Hepatocyte (in vitro differentiated cells): Measurements from ENCODE around the gene OLFML1. TPM values are rescaled to one million over a fixed set of nuclear protein-coding genes. Genes with fewer than 3 reads are reported as not detected.
A peak's percentile ranks its signal among the peaks of the same experiment; 100 is the strongest.

Source experiments
- DNase-seq: peaks from one replicate; pipeline ENCODE4 v3.0.0-alpha.2; 2016; ENCODE audit warnings: low spot score
- H2AFZ ChIP-seq: fragments of 200-600 bp; sonication (generic); 2 replicates; pipeline ENCODE4 v1.6.0; 2016; ENCODE audit warnings: antibody characterized with exemption, mild to moderate bottlenecking
- H3K27ac ChIP-seq: fragments of 200-600 bp; sonication (generic); 2 replicates; pipeline ENCODE4 v1.5.1; 2016; ENCODE audit warnings: mild to moderate bottlenecking
- H3K27me3 ChIP-seq: fragments of 200-600 bp; sonication (generic); 2 replicates; pipeline ENCODE4 v1.6.1; 2016
- H3K36me3 ChIP-seq: fragments of 200-600 bp; sonication (generic); replicated peaks from 2 replicates; pipeline ENCODE4 v1.5.1; 2016; ENCODE audit warnings: low read depth; ENCODE audit not compliant: insufficient read depth
- H3K4me1 ChIP-seq: fragments of 200-600 bp; sonication (generic); 2 replicates; pipeline ENCODE4 v1.5.1; 2016; ENCODE audit warnings: mild to moderate bottlenecking, moderate library complexity; ENCODE audit not compliant: insufficient read depth
- H3K4me2 ChIP-seq: fragments of 200-600 bp; sonication (generic); 2 replicates; pipeline ENCODE4 v1.6.0; 2016
- H3K4me3 ChIP-seq: fragments of 200-600 bp; sonication (generic); 2 replicates; pipeline ENCODE4 v1.5.1; 2016; ENCODE audit warnings: mild to moderate bottlenecking
- H3K79me2 ChIP-seq: fragments of 200-600 bp; sonication (generic); 2 replicates; pipeline ENCODE4 v1.6.0; 2017; ENCODE audit warnings: mild to moderate bottlenecking
- H3K9me2 ChIP-seq: fragments of 200-600 bp; sonication (generic); replicated peaks from 2 replicates; pipeline ENCODE4 v1.6.0; 2017; ENCODE audit warnings: mild to moderate bottlenecking; ENCODE audit not compliant: insufficient read depth
- H3K9me3 ChIP-seq: fragments of 200-600 bp; sonication (generic); 2 replicates; pipeline ENCODE4 v1.5.1; 2016; ENCODE audit warnings: low read depth, mild to moderate bottlenecking
- H4K20me1 ChIP-seq: fragments of 200-600 bp; sonication (generic); 2 replicates; pipeline ENCODE4 v1.6.0; 2016; ENCODE audit warnings: mild to moderate bottlenecking; ENCODE audit not compliant: insufficient read depth, poor library complexity, severe bottlenecking
- EZH2 ChIP-seq: fragments of 200-600 bp; sonication (generic); IDR thresholded peaks from 2 replicates; pipeline ENCODE4 v1.6.1; 2016; ENCODE audit warnings: antibody characterized with exemption, mild to moderate bottlenecking, borderline replicate concordance
- EZH2phosphoT487 ChIP-seq: fragments of 200-600 bp; sonication (generic); IDR thresholded peaks from one replicate; pipeline ENCODE4 v1.6.1; 2018; ENCODE audit warnings: antibody characterized with exemption, mild to moderate bottlenecking, low read depth, moderate library complexity; ENCODE audit not compliant: unreplicated experiment, severe bottlenecking
- WGBS: methylation state at CpG from one replicate; pipeline ENCODE4 v1.1.6; 2016; ENCODE audit warnings: low lambda C conversion rate; ENCODE audit errors: missing lambda C conversion rate; 5-methylcytosine and 5-hydroxymethylcytosine counted together
- polyA plus RNA-seq: library from polyadenylated mRNA; unstranded; fragments of >200 nt; fragmentation: Nextera tagmentation; extraction: Ambion mirVana; gene quantifications from 2 replicates; pipeline ENCODE4 v1.2.1, GENCODE V29; 2016
- total RNA-seq: library from RNA; depleted of rRNA; stranded (reverse); fragments of >200 nt; gene quantifications from 2 replicates; pipeline ENCODE4 v1.2.3, GENCODE V29; 2014
- TF ChIP-seq, protein P1 (sequence below): fragments of 200-600 bp; sonication (generic); IDR thresholded peaks from 2 replicates; pipeline ENCODE4 v1.5.1; 2016; ENCODE audit warnings: antibody characterized with exemption, mild to moderate bottlenecking; ENCODE audit not compliant: poor library complexity

Gene OLFML1
- total and polyA plus RNA-seq, 2 experiments from 2014 or later: 9.3 to 10.9 TPM

DNA sequence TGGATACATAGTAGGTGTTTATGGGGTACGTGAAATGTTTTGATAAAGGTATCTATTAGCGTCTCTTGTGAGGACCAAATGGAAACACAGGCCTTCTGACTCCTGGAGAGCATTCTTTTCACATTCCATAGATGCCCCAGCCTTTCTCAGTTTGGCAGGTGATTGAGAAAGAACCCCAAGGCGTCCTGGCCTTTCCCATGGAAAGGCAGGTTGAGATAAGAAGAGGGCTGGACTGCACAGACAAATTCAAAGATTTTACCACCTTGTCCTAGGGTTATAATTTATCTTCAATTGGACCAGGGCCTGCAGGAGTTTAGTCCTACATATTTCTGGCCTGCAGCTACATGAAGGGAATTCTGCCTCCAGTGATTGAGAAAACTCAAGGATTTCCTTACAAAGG, 661 bp upstream of the OLFML1 start:
- no peaks in the 10 kb centered on the region for H3K36me3 ChIP-seq
- no peak for TF ChIP-seq EZH2
- TF ChIP-seq EZH2phosphoT487: no peak
- TF ChIP-seq, protein P1, sequence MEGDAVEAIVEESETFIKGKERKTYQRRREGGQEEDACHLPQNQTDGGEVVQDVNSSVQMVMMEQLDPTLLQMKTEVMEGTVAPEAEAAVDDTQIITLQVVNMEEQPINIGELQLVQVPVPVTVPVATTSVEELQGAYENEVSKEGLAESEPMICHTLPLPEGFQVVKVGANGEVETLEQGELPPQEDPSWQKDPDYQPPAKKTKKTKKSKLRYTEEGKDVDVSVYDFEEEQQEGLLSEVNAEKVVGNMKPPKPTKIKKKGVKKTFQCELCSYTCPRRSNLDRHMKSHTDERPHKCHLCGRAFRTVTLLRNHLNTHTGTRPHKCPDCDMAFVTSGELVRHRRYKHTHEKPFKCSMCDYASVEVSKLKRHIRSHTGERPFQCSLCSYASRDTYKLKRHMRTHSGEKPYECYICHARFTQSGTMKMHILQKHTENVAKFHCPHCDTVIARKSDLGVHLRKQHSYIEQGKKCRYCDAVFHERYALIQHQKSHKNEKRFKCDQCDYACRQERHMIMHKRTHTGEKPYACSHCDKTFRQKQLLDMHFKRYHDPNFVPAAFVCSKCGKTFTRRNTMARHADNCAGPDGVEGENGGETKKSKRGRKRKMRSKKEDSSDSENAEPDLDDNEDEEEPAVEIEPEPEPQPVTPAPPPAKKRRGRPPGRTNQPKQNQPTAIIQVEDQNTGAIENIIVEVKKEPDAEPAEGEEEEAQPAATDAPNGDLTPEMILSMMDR: no peak
- peaks cover 4% of the 10 kb centered on the region for H3K4me1 ChIP-seq
- no peaks in the 10 kb centered on the region for H4K20me1 ChIP-seq
- 53% methylated on average over 3 of the region's 3 CpGs for WGBS
- H3K4me2 ChIP-seq: peak overlapping the region; percentile 70
- H3K4me3 ChIP-seq: no peak overlapping the region
- H3K27me3 ChIP-seq: no peaks in the 10 kb centered on the region
- no peaks in the 10 kb centered on the region for H3K9me3 ChIP-seq
- peak overlapping the region; percentile 70 for H3K27ac ChIP-seq
- no peak for DNase-seq
- H3K9me2 ChIP-seq: no peaks in the 10 kb centered on the region
- no peak overlapping the region for H2AFZ ChIP-seq
- peaks cover 6% of the 10 kb centered on the region for H3K79me2 ChIP-seq

DNA sequence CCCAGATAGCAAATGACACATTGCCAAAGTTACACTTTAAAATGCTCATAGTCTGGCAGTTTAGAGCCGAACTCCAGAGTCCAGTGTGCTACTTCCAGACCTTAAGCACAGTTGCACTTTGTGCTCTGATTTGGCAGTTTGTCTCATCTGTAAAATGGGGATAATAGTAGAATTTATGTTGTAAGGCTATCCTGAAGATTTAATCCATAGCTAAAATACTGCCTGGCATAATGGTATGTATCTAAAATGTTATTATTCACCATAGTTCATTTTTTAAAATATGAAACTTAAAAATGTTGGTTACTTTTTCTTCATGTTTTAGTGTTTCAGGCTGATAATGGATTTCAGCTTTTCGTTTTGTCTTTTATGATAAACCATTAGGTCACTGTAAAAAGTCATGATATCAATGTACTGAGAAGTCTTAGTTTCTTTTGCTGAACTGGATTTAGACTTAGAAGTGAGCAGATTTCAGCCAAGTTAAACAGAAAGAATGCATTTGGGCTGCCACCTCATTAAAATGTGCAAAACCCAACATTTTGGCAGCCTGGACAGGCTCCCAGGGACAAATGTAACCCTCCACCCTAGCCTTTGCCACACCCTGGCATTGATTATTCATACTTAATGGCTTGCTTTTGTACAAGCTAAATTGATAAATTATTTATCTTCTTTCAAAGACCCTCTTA, 933 bp downstream of the OLFML1 start:
- H3K9me2 ChIP-seq: no peaks in the 10 kb centered on the region
- H3K4me1 ChIP-seq: peaks cover 4% of the 10 kb centered on the region
- WGBS: 77% methylated on average over 2 of the region's 2 CpGs
- no peak for TF ChIP-seq EZH2
- TF ChIP-seq, protein P1: no peak
- no peak for TF ChIP-seq EZH2phosphoT487
- peaks cover 6% of the 10 kb centered on the region for H3K79me2 ChIP-seq
- H4K20me1 ChIP-seq: no peaks in the 10 kb centered on the region
- peak overlapping the region; percentile 70 for H3K27ac ChIP-seq
- H3K4me3 ChIP-seq: peak overlapping the region; percentile 21
- H2AFZ ChIP-seq: no peak overlapping the region
- H3K4me2 ChIP-seq: peak overlapping the region; percentile 70
- H3K27me3 ChIP-seq: no peaks in the 10 kb centered on the region
- DNase-seq: no peak
- H3K36me3 ChIP-seq: no peaks in the 10 kb centered on the region
- no peaks in the 10 kb centered on the region for H3K9me3 ChIP-seq

DNA sequence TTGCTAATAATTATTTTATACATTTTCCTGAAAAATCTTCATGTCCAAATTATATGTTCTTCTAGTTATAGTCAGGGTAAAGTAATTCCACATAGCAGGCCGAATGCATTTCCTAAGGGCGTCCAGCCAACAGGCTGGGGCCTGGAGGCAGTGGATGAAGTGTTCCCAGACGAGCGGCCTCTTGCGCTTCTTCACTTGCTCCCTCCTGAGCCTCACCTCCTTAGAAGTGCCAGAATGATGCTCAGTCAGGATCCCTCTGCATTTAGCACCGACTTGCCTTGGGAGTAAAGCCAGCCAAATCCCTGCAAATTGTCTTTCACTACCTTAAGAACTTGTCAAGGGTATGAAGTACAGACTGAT, 1.5 kb downstream of the OLFML1 start:
- H3K9me2 ChIP-seq: no peaks in the 10 kb centered on the region
- no peak overlapping the region for H3K27ac ChIP-seq
- peak; percentile 24 for DNase-seq
- peaks cover 6% of the 10 kb centered on the region for H3K79me2 ChIP-seq
- H3K4me1 ChIP-seq: peaks cover 4% of the 10 kb centered on the region
- H3K9me3 ChIP-seq: no peaks in the 10 kb centered on the region
- H3K36me3 ChIP-seq: no peaks in the 10 kb centered on the region
- no peaks in the 10 kb centered on the region for H4K20me1 ChIP-seq
- WGBS: 70% methylated on average over 6 of the region's 6 CpGs
- no peak overlapping the region for H2AFZ ChIP-seq
- no peak for TF ChIP-seq EZH2
- TF ChIP-seq, protein P1: no peak
- no peak for TF ChIP-seq EZH2phosphoT487
- peak overlapping the region; percentile 70 for H3K4me2 ChIP-seq
- peak overlapping the region; percentile 0 for H3K4me3 ChIP-seq
- no peaks in the 10 kb centered on the region for H3K27me3 ChIP-seq
